Parathyroid adenoma (tissue), 2 donors: ENCODE results near the gene MAPK7.
A peak's percentile ranks its signal among the peaks of the same experiment; 100 is the strongest.

Experiments used
- H2AFZ ChIP-seq: fragments of 300-600 bp; sonication (generic); one replicate; pipeline ENCODE4 v1.7.0; 2017; ENCODE audit warnings: antibody characterized with exemption, mild to moderate bottlenecking
- H3K27ac ChIP-seq: fragments of 300-600 bp; sonication (generic); one replicate; pipeline ENCODE4 v1.7.0; 2017
- H3K27me3 ChIP-seq: fragments of 300-600 bp; sonication (generic); one replicate; pipeline ENCODE4 v1.7.0; 2017; ENCODE audit warnings: low read length; ENCODE audit not compliant: control insufficient read depth, insufficient read depth
- H3K36me3 ChIP-seq: fragments of 300-600 bp; sonication (generic); one replicate; pipeline ENCODE4 v1.7.0; 2017; ENCODE audit warnings: low read length; ENCODE audit not compliant: control insufficient read depth, insufficient read depth
- H3K4me1 ChIP-seq: fragments of 300-600 bp; sonication (generic); one replicate; pipeline ENCODE4 v1.7.0; 2017; ENCODE audit warnings: control low read depth
- H3K4me2 ChIP-seq: fragments of 300-600 bp; sonication (generic); one replicate; pipeline ENCODE4 v1.7.0; 2017; ENCODE audit warnings: low read length
- H3K4me3 ChIP-seq: fragments of 300-600 bp; sonication (generic); one replicate; pipeline ENCODE4 v1.7.0; 2017; ENCODE audit warnings: low read depth, low read length
- H3K79me2 ChIP-seq: fragments of 300-600 bp; sonication (generic); one replicate; pipeline ENCODE4 v1.7.0; 2017; ENCODE audit warnings: control low read depth
- H3K9ac ChIP-seq: fragments of 300-600 bp; sonication (generic); one replicate; pipeline ENCODE4 v1.7.0; 2017; ENCODE audit warnings: mild to moderate bottlenecking
- H3K9me3 ChIP-seq: fragments of 300-600 bp; sonication (generic); one replicate; pipeline ENCODE4 v1.7.0; 2017; ENCODE audit warnings: low read length; ENCODE audit not compliant: control insufficient read depth
- TF ChIP-seq, protein P1 (sequence below): fragments of 300-600 bp; sonication (generic); IDR thresholded peaks from one replicate; pipeline ENCODE4 v1.7.0; 2017; ENCODE audit warnings: antibody characterized with exemption, mild to moderate bottlenecking
- donor health status: primary hyperparathyroidism.

MAPK7 gene

DNA sequence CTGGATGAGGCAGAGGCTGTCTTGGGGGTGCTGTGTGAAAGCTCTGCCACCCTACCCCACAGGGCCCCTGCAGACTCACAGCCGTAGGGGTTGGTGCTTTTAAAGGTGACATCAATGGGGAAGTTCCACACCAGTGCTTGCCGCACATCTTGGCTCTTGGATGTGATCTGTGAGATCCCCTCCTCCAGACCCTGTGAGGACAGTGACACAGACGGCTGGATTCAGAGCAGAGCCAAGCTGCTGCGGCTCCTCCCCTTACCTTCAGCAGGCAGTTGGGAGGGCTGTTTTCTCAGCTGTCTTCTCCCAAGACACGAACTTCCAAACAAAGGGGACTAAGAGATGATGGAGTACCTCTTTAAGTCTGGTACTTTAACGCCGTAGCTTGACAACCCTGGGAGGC, 20.5 kb upstream of the MAPK7 start:
- Histone ChIP-seq H3K4me3 (no peak overlapping the region), H3K27ac (no peak overlapping the region), H3K27me3 (no peaks in the 10 kb centered on the region), H3K4me2 (no peak overlapping the region), H3K9me3 (no peaks in the 10 kb centered on the region), H3K9ac (no peak overlapping the region), H2AFZ (no peak overlapping the region), H3K79me2 (peaks cover 5% of the 10 kb centered on the region), H3K36me3 (no peaks in the 10 kb centered on the region), H3K4me1 (peaks cover 8% of the 10 kb centered on the region)
- TF ChIP-seq, protein P1, sequence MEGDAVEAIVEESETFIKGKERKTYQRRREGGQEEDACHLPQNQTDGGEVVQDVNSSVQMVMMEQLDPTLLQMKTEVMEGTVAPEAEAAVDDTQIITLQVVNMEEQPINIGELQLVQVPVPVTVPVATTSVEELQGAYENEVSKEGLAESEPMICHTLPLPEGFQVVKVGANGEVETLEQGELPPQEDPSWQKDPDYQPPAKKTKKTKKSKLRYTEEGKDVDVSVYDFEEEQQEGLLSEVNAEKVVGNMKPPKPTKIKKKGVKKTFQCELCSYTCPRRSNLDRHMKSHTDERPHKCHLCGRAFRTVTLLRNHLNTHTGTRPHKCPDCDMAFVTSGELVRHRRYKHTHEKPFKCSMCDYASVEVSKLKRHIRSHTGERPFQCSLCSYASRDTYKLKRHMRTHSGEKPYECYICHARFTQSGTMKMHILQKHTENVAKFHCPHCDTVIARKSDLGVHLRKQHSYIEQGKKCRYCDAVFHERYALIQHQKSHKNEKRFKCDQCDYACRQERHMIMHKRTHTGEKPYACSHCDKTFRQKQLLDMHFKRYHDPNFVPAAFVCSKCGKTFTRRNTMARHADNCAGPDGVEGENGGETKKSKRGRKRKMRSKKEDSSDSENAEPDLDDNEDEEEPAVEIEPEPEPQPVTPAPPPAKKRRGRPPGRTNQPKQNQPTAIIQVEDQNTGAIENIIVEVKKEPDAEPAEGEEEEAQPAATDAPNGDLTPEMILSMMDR = no peak

DNA sequence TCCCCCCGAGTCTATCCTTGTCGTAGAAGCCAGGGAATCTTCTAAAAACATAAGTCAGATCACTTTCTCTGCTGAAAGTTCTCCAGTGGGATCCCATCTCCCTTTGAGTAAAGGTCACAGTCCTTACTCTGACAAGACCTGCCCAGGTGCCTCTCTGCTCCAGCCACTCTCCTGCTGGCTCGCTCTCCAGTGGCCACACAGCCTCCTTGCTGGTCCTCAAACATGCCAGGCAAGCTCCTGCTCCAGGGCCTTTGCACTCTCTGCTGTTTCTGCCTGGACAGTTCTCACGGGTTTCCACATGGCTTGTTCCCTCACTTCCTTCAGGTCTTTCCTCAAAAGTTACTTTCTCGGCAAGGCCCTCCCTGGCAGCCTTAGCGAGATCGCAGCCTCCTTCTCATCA, 19.1 kb upstream of the MAPK7 start:
- no peak overlapping the region for H3K4me3 ChIP-seq
- H3K79me2 ChIP-seq = peaks cover 5% of the 10 kb centered on the region
- H3K4me1 ChIP-seq = peaks cover 11% of the 10 kb centered on the region
- no peaks in the 10 kb centered on the region for H3K36me3 ChIP-seq
- no peak overlapping the region for H3K27ac ChIP-seq
- H3K9ac ChIP-seq = no peak overlapping the region
- H3K27me3 ChIP-seq = no peaks in the 10 kb centered on the region
- H3K9me3 ChIP-seq = no peaks in the 10 kb centered on the region
- TF ChIP-seq, protein P1 = no peak
- H2AFZ ChIP-seq = no peak overlapping the region
- no peak overlapping the region for H3K4me2 ChIP-seq

DNA sequence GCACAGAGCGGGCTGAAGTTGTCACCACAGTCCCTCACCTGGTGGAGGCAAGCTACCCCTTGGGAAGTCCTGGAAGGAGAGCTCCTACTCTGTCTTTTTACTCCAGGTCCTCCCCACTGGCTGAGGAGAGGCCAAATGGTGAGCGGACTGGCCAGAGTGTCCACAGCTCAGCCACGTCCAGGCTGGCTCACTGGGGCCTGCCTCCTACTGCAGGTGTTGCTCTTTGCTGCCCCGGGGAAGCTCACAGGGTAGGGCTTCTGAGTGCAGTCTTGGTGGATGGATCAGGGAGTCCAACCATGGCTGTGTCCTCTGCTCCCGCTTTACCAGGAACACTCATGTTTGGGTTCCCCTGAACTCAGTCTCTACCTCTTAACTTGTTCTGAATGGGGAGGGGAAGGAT, 18.4 kb upstream of the MAPK7 start:
- H2AFZ ChIP-seq = no peak overlapping the region
- no peak overlapping the region for H3K4me3 ChIP-seq
- peaks cover 18% of the 10 kb centered on the region for H3K4me1 ChIP-seq
- peaks cover 5% of the 10 kb centered on the region for H3K79me2 ChIP-seq
- H3K27ac ChIP-seq = no peak overlapping the region
- no peak overlapping the region for H3K4me2 ChIP-seq
- TF ChIP-seq, protein P1 = no peak
- H3K36me3 ChIP-seq = no peaks in the 10 kb centered on the region
- H3K9ac ChIP-seq = no peak overlapping the region
- H3K9me3 ChIP-seq = no peaks in the 10 kb centered on the region
- no peaks in the 10 kb centered on the region for H3K27me3 ChIP-seq

DNA sequence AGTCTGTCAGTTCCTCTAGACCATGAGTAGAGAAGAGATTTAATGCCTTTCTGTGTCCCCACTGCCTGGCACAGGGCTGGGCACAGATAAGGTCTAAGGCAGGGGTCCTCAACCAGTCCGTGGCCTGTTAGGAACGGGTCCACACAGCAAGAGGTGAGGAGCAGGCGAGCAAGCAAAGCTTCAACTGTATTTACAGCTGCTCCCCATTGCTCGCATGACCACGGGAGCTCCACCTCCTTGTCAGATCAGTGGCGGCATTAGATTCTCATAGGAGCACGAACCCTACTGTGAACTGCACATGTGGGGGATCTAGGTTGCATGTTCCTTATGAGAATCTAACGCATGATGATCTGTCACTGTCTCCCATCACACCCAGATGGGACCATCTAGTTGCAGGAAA, 17.5 kb upstream of the MAPK7 start:
- Histone ChIP-seq H3K9ac (no peak overlapping the region), H3K79me2 (peaks cover 5% of the 10 kb centered on the region), H3K4me2 (no peak overlapping the region), H3K27me3 (no peaks in the 10 kb centered on the region), H3K36me3 (no peaks in the 10 kb centered on the region), H2AFZ (no peak overlapping the region), H3K4me3 (no peak overlapping the region), H3K4me1 (peaks cover 25% of the 10 kb centered on the region), H3K9me3 (no peaks in the 10 kb centered on the region), H3K27ac (no peak overlapping the region)
- TF ChIP-seq, protein P1 = no peak

DNA sequence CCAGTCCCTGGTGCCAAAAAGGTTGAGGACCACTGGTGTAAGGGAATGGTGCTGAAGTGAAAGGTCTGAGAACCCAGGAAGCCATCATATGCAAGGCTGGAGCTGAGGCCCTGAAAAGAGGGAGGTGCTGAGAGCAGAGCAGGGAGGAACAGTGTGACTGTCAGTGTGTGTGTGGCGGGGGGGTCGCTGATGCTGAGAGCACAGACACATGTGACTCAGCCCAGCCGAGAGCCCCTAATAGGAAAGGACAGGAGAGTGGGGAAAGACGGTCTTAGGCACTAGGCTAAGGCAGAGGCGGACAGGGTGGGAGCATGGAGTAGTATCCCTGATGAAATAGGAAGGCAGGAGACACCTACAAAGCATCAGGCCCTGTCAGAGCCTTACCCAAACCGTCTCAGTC, 17.0 kb upstream of the MAPK7 start:
- Histone ChIP-seq H3K79me2 (peaks cover 5% of the 10 kb centered on the region), H3K4me1 (peaks cover 25% of the 10 kb centered on the region), H3K9me3 (no peaks in the 10 kb centered on the region), H3K36me3 (no peaks in the 10 kb centered on the region), H3K9ac (no peak overlapping the region), H3K27me3 (no peaks in the 10 kb centered on the region), H3K4me2 (no peak overlapping the region), H3K4me3 (no peak overlapping the region), H2AFZ (peak overlapping the region; percentile 96), H3K27ac (no peak overlapping the region)
- TF ChIP-seq, protein P1 = no peak
